A549 (cell line): Measurements from ENCODE around the gene DPM3. TPM values are rescaled to one million over a fixed set of nuclear protein-coding genes. Genes with fewer than 3 reads are reported as not detected.

Experiments used
- ATAC-seq, 2 experiments: fragments of 200-7000 bp in 1 of 2; fragments of >200 bp in 1 of 2; cut with Nextera tagmentation in 1 of 2; cut with Tn5 transposase in 1 of 2; 3 replicates each; pipeline versions ENCODE4 v1.8.0 to v1.9.1; 2018 to 2020; ENCODE audit warnings: mild to moderate bottlenecking in 1 of 2, moderate library complexity in 1 of 2
- CTCF ChIA-PET: fragments of 300-600 bp; sonication (Branson Sonifier 250); formaldehyde crosslinking; extraction: SDS; loops from one replicate; lab custom pipeline; 2021; ENCODE audit warnings: antibody characterized with exemption, inconsistent platforms; lab: Yijun Ruan, JAX
- POLR2A ChIA-PET: fragments of 350-600 bp; formaldehyde crosslinking; extraction: SDS; loops from one replicate; lab custom pipeline; 2021; ENCODE audit warnings: antibody characterized with exemption, inconsistent platforms; lab: Yijun Ruan, JAX
- DNase-seq, 2 experiments: peaks; one replicate each; pipeline versions ENCODE4 v3.0.0 to v3.0.0-alpha.2; 2011 to 2016; ENCODE audit warnings: low read depth in 1 of 2, low spot score in 1 of 2
- FAIRE-seq: peaks from 2 replicates; lab custom pipeline; 2011; peaks lifted over from hg19 to GRCh38; lab: Jason Lieb, UNC
- H3K27ac ChIP-seq, 2 experiments: fragments of >200 bp; sonication (Bioruptor Twin); formaldehyde crosslinking; 3 replicates each; pipeline ENCODE4 v1.5.1; 2016 to 2017
- H3K4me1 ChIP-seq: fragments of >200 bp; sonication (Bioruptor Twin); formaldehyde crosslinking; 3 replicates; pipeline ENCODE4 v1.6.1; 2016
- H3K4me2 ChIP-seq: fragments of >200 bp; sonication (Bioruptor Twin); formaldehyde crosslinking; 3 replicates; pipeline ENCODE4 v1.6.1; 2016
- H3K4me3 ChIP-seq: fragments of >200 bp; sonication (Bioruptor Twin); formaldehyde crosslinking; 3 replicates; pipeline ENCODE4 v1.5.1; 2016
- H3K9me3 ChIP-seq: fragments of >200 bp; sonication (Bioruptor Twin); formaldehyde crosslinking; 3 replicates; pipeline ENCODE4 v1.6.1; 2016
- CBX2 ChIP-seq: fragments of 200-600 bp; sonication (generic); IDR thresholded peaks from 2 replicates; pipeline ENCODE4 v1.6.1; 2016; ENCODE audit warnings: low read depth, mild to moderate bottlenecking, borderline replicate concordance
- CHD2 ChIP-seq: fragments of 150-350 bp; IDR thresholded peaks from 2 replicates; pipeline ENCODE4 v1.6.1; 2014; ENCODE audit warnings: low read length; ENCODE audit not compliant: partially characterized antibody
- GATA3 ChIP-seq: IDR thresholded peaks from 2 replicates; pipeline ENCODE4 v1.6.1; 2012; ENCODE audit warnings: borderline replicate concordance
- HOXB5 ChIP-seq: fragments of 250-450 bp; sonication (Bioruptor Pico); IDR thresholded peaks from 2 replicates; pipeline ENCODE4 v1.5.0; 2020; ENCODE audit warnings: mild to moderate bottlenecking, moderate library complexity
- JUNB ChIP-seq: fragments of >200 bp; sonication (Bioruptor Twin); formaldehyde crosslinking; IDR thresholded peaks from 2 replicates; pipeline ENCODE4 v1.6.1; 2016
- KDM1A ChIP-seq: fragments of 200-600 bp; sonication (generic); IDR thresholded peaks from 2 replicates; pipeline ENCODE4 v1.6.1; 2016; ENCODE audit warnings: low read depth, mild to moderate bottlenecking
- MAFK ChIP-seq: fragments of 450-650 bp; IDR thresholded peaks from 2 replicates; pipeline ENCODE4 v1.6.1; 2014; ENCODE audit not compliant: partially characterized antibody
- MYC ChIP-seq: IDR thresholded peaks from 2 replicates; pipeline ENCODE4 v1.6.1; 2012; ENCODE audit warnings: mild to moderate bottlenecking, inconsistent platforms, low read length, improper control_type of control experiment, borderline replicate concordance
- PHF8 ChIP-seq: fragments of 200-600 bp; sonication (generic); IDR thresholded peaks from 2 replicates; pipeline ENCODE4 v1.6.1; 2016; ENCODE audit warnings: low read depth, mild to moderate bottlenecking, antibody characterized with exemption, moderate library complexity, borderline replicate concordance
- POLR2AphosphoS2 ChIP-seq: conservative IDR thresholded peaks from 2 replicates; pipeline ENCODE4 v1.6.1; 2012; ENCODE audit warnings: low read length, improper control_type of control experiment, inconsistent platforms
- RARB ChIP-seq: fragments of 250-450 bp; sonication (Bioruptor Pico); IDR thresholded peaks from 2 replicates; pipeline ENCODE4 v1.8.0; 2021; ENCODE audit warnings: mild to moderate bottlenecking, moderate library complexity
- RCOR1 ChIP-seq: fragments of 150-350 bp; IDR thresholded peaks from 2 replicates; pipeline ENCODE4 v1.6.1; 2014; ENCODE audit warnings: antibody characterized with exemption, low read length, low read depth
- REST ChIP-seq: fragments of 200-600 bp; sonication (generic); IDR thresholded peaks from 2 replicates; pipeline ENCODE4 v1.6.1; 2016; ENCODE audit warnings: antibody characterized with exemption, mild to moderate bottlenecking, moderate library complexity
- RNF2 ChIP-seq: fragments of 200-600 bp; sonication (generic); IDR thresholded peaks from 2 replicates; pipeline ENCODE4 v1.6.1; 2016; ENCODE audit warnings: low read depth, mild to moderate bottlenecking, antibody characterized with exemption, moderate library complexity, borderline replicate concordance
- SMC3 ChIP-seq: fragments of >200 bp; sonication (Bioruptor Twin); formaldehyde crosslinking; IDR thresholded peaks from 3 replicates; pipeline ENCODE4 v1.6.1; 2018; ENCODE audit warnings: inconsistent platforms
- TFCP2L1 ChIP-seq: fragments of 250-450 bp; sonication (Bioruptor Pico); IDR thresholded peaks from 2 replicates; pipeline ENCODE4 v1.5.0; 2021; ENCODE audit warnings: mild to moderate bottlenecking
- TP53 ChIP-seq: fragments of 250-450 bp; sonication (Bioruptor Pico); IDR thresholded peaks from 2 replicates; pipeline ENCODE4 v1.5.0; 2021; ENCODE audit warnings: mild to moderate bottlenecking, moderate library complexity
- ZFP36 ChIP-seq: fragments of 450-650 bp; IDR thresholded peaks from 2 replicates; pipeline ENCODE4 v1.6.1; 2014; ENCODE audit warnings: borderline replicate concordance; ENCODE audit not compliant: partially characterized antibody
- ZNF302 ChIP-seq: fragments of 250-450 bp; sonication (Bioruptor Pico); IDR thresholded peaks from 2 replicates; pipeline ENCODE4 v1.9.0; 2021; ENCODE audit warnings: inconsistent platforms, mild to moderate bottlenecking, moderate library complexity
- WGBS: methylation state at CpG from one replicate; pipeline ENCODE4 v1.1.6; 2017; ENCODE audit errors: missing lambda C conversion rate; 5-methylcytosine and 5-hydroxymethylcytosine counted together
- polyA plus RNA-seq, 4 experiments: library from polyadenylated mRNA; depleted of rRNA in 3 of 4; stranded (reverse); fragments of >200 nt; fragmentation: RNase III in 1 of 4; extraction: RNeasy Plus Mini Kit Qiagen cat#74134 plus additional on column Dnase treatment in 1 of 4; gene quantifications; 2 replicates in 3 of 4; 3 replicates in 1 of 4; pipeline ENCODE4 v1.2.3, GENCODE V29; 2011 to 2017
- TF ChIP-seq, protein P1 (sequence below): fragments of 250-450 bp; sonication (Bioruptor Pico); IDR thresholded peaks from 2 replicates; pipeline ENCODE4 v1.5.0; 2021; ENCODE audit warnings: mild to moderate bottlenecking, moderate library complexity, borderline replicate concordance
- TF ChIP-seq, protein P2 (sequence below): fragments of 450-650 bp; IDR thresholded peaks from 2 replicates; pipeline ENCODE4 v1.6.1; 2014; ENCODE audit warnings: antibody characterized with exemption
- TF ChIP-seq, protein P3 (sequence below): fragments of >200 bp; sonication (Bioruptor Twin); formaldehyde crosslinking; IDR thresholded peaks from 3 replicates; pipeline ENCODE4 v1.5.1; 2016
- TF ChIP-seq, protein P4 (sequence below): IDR thresholded peaks from 2 replicates; pipeline ENCODE4 v1.6.1; 2012

DPM3 gene
- polyA plus RNA-seq, 2 of the 4 experiments (the other 2 are of a cell fraction), result 22.8 to 80.3 TPM

DNA sequence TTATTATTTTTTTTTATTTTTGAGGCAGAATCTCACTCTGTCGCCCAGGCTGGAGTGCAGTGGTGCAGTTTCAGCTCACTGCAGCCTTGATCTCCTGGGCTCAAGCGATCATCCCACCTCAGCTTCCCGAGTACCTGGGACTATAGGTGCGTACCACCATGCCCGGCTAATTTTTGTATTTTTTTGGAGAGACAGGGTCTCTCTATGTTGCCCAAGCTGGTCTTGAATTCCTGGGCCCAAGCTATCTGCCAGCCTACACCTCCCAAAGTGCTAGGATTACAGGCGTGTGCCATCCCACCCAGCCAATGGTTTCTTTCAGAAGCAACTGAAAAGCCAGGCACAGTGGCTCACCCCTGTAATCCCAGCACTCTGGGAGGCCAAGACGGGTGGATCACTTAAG is 30.5 kb upstream of the DPM3 start (continued):
- TF ChIP-seq, protein P1, sequence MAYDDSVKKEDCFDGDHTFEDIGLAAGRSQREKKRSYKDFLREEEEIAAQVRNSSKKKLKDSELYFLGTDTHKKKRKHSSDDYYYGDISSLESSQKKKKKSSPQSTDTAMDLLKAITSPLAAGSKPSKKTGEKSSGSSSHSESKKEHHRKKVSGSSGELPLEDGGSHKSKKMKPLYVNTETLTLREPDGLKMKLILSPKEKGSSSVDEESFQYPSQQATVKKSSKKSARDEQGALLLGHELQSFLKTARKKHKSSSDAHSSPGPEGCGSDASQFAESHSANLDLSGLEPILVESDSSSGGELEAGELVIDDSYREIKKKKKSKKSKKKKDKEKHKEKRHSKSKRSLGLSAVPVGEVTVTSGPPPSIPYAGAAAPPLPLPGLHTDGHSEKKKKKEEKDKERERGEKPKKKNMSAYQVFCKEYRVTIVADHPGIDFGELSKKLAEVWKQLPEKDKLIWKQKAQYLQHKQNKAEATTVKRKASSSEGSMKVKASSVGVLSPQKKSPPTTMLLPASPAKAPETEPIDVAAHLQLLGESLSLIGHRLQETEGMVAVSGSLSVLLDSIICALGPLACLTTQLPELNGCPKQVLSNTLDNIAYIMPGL (CRISPR knock-in tag), result no peak
- TF ChIP-seq TP53 (CRISPR knock-in tag), result no peak
- no peak for TF ChIP-seq RNF2
- no peak for TF ChIP-seq ZFP36
- TF ChIP-seq RCOR1, result no peak

DNA sequence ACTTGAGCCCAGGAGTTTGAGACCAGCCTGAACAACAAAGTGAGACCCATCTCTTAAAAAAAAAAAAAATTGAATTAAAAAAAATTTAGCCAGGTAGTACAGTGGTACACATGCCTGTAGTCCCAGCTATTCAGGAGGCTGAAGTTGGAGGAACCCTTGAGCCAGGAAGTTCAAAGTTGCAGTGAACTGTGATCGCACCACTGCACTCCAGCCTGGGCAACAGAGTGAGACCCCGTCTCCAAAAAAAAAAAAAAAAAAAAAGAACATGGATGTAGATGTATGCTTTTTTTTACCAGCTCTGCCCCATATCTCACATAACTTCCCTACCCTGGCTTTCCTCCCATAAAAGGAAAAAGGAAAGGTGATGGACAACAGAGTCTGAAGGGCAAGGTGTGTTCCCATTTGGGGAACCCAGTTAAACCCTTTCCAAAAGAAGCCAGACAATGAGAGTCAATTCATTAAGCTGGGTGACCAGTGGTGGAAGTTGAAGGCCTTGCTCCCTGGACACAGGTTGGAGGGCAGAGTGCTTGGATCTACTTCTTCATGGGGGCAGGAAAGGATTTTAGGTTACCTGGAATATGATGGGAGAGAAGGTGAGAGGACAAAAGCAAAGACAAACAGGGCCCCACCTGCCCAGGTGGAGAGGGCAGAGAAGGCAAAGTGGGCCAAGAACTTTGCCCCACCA is 29.9 kb upstream of the DPM3 start:
- no peak overlapping the region for H3K4me2 ChIP-seq
- no peak overlapping the region for H3K4me3 ChIP-seq
- CTCF ChIA-PET, result interaction anchor here (1.0 to 15.2 kb wide), 11 partner anchors 15 to 153 kb away, joined by 3 to 384 read pairs (median 62); partner anchors contain the start of genes EFNA1 and SLC50A1
- 88% methylated on average over 2 of the region's 2 CpGs for WGBS
- no peak for ATAC-seq
- H3K9me3 ChIP-seq, result no peaks in the 10 kb centered on the region
- no peak for DNase-seq
- TF ChIP-seq HOXB5 (CRISPR knock-in tag), result no peak
- TF ChIP-seq JUNB, result no peak
- TF ChIP-seq, protein P2, sequence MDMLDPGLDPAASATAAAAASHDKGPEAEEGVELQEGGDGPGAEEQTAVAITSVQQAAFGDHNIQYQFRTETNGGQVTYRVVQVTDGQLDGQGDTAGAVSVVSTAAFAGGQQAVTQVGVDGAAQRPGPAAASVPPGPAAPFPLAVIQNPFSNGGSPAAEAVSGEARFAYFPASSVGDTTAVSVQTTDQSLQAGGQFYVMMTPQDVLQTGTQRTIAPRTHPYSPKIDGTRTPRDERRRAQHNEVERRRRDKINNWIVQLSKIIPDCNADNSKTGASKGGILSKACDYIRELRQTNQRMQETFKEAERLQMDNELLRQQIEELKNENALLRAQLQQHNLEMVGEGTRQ, result no peak
- TF ChIP-seq ZNF302 (CRISPR knock-in tag), result no peak
- TF ChIP-seq KDM1A, result no peak
- TF ChIP-seq GATA3, result no peak
- TF ChIP-seq TFCP2L1 (CRISPR knock-in tag), result no peak
- TF ChIP-seq MYC, result no peak
- no peak for TF ChIP-seq SMC3
- no peak for TF ChIP-seq POLR2AphosphoS2
- TF ChIP-seq MAFK, result no peak
- TF ChIP-seq CBX2, result no peak
- TF ChIP-seq PHF8, result no peak
- no peak for TF ChIP-seq RARB (CRISPR knock-in tag)
- TF ChIP-seq, protein P3, sequence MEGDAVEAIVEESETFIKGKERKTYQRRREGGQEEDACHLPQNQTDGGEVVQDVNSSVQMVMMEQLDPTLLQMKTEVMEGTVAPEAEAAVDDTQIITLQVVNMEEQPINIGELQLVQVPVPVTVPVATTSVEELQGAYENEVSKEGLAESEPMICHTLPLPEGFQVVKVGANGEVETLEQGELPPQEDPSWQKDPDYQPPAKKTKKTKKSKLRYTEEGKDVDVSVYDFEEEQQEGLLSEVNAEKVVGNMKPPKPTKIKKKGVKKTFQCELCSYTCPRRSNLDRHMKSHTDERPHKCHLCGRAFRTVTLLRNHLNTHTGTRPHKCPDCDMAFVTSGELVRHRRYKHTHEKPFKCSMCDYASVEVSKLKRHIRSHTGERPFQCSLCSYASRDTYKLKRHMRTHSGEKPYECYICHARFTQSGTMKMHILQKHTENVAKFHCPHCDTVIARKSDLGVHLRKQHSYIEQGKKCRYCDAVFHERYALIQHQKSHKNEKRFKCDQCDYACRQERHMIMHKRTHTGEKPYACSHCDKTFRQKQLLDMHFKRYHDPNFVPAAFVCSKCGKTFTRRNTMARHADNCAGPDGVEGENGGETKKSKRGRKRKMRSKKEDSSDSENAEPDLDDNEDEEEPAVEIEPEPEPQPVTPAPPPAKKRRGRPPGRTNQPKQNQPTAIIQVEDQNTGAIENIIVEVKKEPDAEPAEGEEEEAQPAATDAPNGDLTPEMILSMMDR, result no peak
- TF ChIP-seq REST, result no peak
- TF ChIP-seq, protein P4, sequence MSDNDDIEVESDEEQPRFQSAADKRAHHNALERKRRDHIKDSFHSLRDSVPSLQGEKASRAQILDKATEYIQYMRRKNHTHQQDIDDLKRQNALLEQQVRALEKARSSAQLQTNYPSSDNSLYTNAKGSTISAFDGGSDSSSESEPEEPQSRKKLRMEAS, result no peak
- no peak for TF ChIP-seq CHD2
- TF ChIP-seq, all 56 proteins: peak for 0
- Histone ChIP-seq H3K27ac (no peak overlapping the region), H3K4me1 (peaks cover 17% of the 10 kb centered on the region)
- POLR2A ChIA-PET, result no interaction called here
- FAIRE-seq, result no peak
